ENCODE measurements around the gene ASPSCR1. TPM values are rescaled to one million over a fixed set of nuclear protein-coding genes. Genes with fewer than 3 reads are reported as not detected.

Gene ASPSCR1
- total and polyA plus RNA-seq, 2 of the 13 experiments (the other 11 are each of a cell fraction or from before 2014, with no cell fraction given) = 274 to 314 TPM

DNA sequence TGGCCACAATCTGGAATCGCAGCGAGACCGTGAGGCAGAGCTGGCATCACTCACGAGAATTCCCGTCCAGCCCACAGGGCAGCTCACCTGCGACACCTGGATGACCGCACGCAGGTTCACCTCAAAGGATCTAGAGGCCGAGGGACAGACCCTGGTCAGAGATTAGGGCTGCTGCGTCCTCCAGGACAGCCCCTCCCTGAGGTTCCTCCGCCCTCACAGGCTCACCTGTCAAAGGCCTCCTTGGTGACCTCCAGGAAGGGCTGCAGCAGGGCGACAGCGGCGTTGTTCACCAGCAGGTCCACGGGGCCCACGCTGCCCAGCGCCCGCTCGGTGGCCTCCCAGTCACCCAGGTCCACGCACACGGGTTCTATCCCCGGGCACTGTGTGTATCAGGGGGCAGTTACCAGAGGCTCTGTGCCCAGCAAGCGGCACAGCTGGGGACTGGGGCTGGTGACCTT is 59.2 kb downstream of the ASPSCR1 start (continued):
- TF ChIP-seq KMT2B (CRISPR knock-in tag; IDR thresholded peaks at IDR 0.05) = no peak
- TF ChIP-seq ZNF772 (CRISPR knock-in tag; IDR thresholded peaks at IDR 0.05) = no peak
- no peak for TF ChIP-seq HDAC1 (CRISPR knock-in tag; IDR thresholded peaks at IDR 0.05)
- no peak for TF ChIP-seq KDM5A (IDR thresholded peaks at IDR 0.05; ENCODE audit: borderline replicate concordance, low read length)
- TF ChIP-seq REL (CRISPR knock-in tag; conservative IDR thresholded peaks at IDR 0.05) = no peak
- TF ChIP-seq ZFX (CRISPR knock-in tag; IDR thresholded peaks at IDR 0.05; ENCODE audit: low read depth) = no peak
- no peak for TF ChIP-seq SIN3A (IDR thresholded peaks at IDR 0.05; ENCODE audit: borderline replicate concordance, low read depth, low read length)
- TF ChIP-seq ZNF354B (CRISPR knock-in tag; IDR thresholded peaks at IDR 0.05) = 0 out of 2 replicates have a peak, but pooled peaks have one; percentile 39
- TF ChIP-seq, protein P1, sequence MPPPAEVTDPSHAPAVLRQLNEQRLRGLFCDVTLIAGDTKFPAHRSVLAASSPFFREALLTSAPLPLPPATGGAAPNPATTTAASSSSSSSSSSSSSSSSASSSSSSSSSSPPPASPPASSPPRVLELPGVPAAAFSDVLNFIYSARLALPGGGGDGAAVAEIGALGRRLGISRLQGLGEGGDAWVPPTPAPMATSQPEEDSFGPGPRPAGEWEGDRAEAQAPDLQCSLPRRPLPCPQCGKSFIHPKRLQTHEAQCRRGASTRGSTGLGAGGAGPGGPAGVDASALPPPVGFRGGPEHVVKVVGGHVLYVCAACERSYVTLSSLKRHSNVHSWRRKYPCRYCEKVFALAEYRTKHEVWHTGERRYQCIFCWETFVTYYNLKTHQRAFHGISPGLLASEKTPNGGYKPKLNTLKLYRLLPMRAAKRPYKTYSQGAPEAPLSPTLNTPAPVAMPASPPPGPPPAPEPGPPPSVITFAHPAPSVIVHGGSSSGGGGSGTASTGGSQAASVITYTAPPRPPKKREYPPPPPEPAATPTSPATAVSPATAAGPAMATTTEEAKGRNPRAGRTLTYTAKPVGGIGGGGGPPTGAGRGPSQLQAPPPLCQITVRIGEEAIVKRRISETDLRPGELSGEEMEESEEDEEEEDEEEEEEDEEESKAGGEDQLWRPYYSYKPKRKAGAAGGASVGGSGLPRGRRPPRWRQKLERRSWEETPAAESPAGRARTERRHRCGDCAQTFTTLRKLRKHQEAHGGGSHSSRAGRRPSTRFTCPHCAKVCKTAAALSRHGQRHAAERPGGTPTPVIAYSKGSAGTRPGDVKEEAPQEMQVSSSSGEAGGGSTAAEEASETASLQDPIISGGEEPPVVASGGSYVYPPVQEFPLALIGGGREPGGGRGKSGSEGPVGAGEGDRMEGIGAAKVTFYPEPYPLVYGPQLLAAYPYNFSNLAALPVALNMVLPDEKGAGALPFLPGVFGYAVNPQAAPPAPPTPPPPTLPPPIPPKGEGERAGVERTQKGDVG (CRISPR knock-in tag; IDR thresholded peaks at IDR 0.05; ENCODE audit: borderline replicate concordance) = 0 out of 2 replicates have a peak, but pooled peaks have one; percentile 11
